Right cardiac atrium (tissue), 5 donors: Measurements from ENCODE around the gene SLC9A8. TPM values are rescaled to one million over a fixed set of nuclear protein-coding genes. Genes with fewer than 3 reads are reported as not detected.

Source experiments
- ATAC-seq, 2 donors: fragments of 200-7000 bp; cut with Tn5 transposase; one replicate each; pipeline versions ENCODE4 v1.8.0 to v1.9.1; 2020; ENCODE audit warnings: moderate library complexity in 2 of 2, mild to moderate bottlenecking in 1 of 2
- DNase-seq, 3 donors: peaks; one replicate each; pipeline ENCODE4 v3.0.0-alpha.2; 2020
- H3K27ac ChIP-seq: one replicate; pipeline ENCODE4 v1.5.1; 2013; ENCODE audit warnings: mild to moderate bottlenecking, low read length, control low read depth, moderate library complexity
- H3K27me3 ChIP-seq: one replicate; pipeline ENCODE4 v1.6.1; 2013; ENCODE audit not compliant: control insufficient read depth, insufficient read depth
- H3K4me1 ChIP-seq: one replicate; pipeline ENCODE4 v1.6.1; 2013; ENCODE audit warnings: low read length; ENCODE audit not compliant: control insufficient read depth, insufficient read depth
- H3K4me3 ChIP-seq: one replicate; pipeline ENCODE4 v1.5.1; 2013; ENCODE audit warnings: low read length, control low read depth
- H3K9me3 ChIP-seq: one replicate; pipeline ENCODE4 v1.6.1; 2013; ENCODE audit warnings: low read length; ENCODE audit not compliant: control insufficient read depth
- WGBS: extraction: QIAGEN DNeasy Blood & Tissue Kit; methylation state at CpG from one replicate; pipeline ENCODE4 v1.1.7; 2013; 5-methylcytosine and 5-hydroxymethylcytosine counted together
- intact Hi-C, 4 donors: fragments of 100-400 bp; cut with DNase I; formaldehyde crosslinking; loops; one replicate each; pipeline versions ENCODE4 v1.11.0 to v1.14.0; 2022 to 2023
- polyA plus RNA-seq: library from polyadenylated mRNA; stranded (reverse); fragments of 200-250 nt; gene quantifications from one replicate; pipeline ENCODE4 v1.2.3, GENCODE V29; 2013
- total RNA-seq, 4 donors: library from RNA; stranded (reverse); fragmentation: NEBNext Ultra II Directional; extraction: Animal tissue kit (Norgen Biotek cat#: 25700); gene quantifications; one replicate each; pipeline ENCODE4 v1.2.1, GENCODE V29; 2021
- donor health status: healthy with polysubstance abuse.
- donor health status: DM: no; HTN: yes; CAD: no.
- donor health status: DM: no; HTN: no; CAD: no.
- donor health status: DM: no; HTN: yes; CAD: no; lungs with severe emphysema.
- donor health status: DM: yes; HTN: yes; CAD: no.

SLC9A8 gene
- total and polyA plus RNA-seq, 5 donors: 6.0 to 7.3 (median 7.2) TPM

DNA sequence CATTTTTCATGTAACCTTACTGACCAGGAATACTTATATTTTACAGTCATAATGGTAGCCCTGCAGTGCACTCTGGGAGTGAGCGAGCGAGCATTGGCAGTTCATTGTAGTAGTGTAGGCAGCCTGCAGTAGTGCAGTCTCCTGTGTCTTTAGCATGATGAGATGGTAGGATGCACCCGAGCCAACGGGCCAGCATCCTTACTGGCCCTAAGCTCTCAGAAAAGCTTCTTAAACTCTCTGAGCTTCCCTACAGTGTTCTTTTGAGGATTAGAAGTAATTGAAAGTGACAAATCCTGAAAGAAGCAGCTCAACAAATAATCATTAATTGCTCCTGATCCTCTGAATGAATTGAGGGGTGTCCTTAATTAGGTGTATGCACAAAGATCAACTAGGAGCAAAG is 20.9 kb downstream of the SLC9A8 start:
- H3K4me3 ChIP-seq: no peak overlapping the region
- no peaks in the 10 kb centered on the region for H3K27me3 ChIP-seq
- no peaks in the 10 kb centered on the region for H3K4me1 ChIP-seq
- DNase-seq (no peak), ATAC-seq (no peak)
- 90% methylated on average over 4 of the region's 4 CpGs for WGBS
- H3K9me3 ChIP-seq: no peaks in the 10 kb centered on the region
- intact Hi-C loops: no loop called here
- no peak overlapping the region for H3K27ac ChIP-seq

DNA sequence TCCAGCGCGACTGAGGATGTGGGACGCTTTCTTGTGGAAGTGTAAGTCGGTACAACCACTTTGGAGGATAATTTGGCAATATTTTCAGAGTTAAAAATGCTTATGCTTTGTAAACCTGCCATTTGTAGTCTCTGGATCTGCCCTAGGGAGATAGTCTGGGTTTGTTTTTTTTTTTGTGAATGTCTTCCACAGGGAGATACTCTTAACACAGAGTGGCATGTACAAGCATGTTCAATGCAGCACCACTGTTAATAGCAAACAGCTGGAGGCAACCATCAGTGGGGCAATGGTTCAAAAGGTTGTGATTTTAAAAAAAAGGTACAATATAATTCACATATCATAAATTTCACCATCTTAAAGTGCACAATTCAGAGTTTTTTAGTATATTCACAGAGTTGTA is 22.4 kb downstream of the SLC9A8 start:
- DNase-seq (no peak), ATAC-seq (no peak)
- Histone ChIP-seq H3K4me3 (no peak overlapping the region), H3K4me1 (no peaks in the 10 kb centered on the region), H3K27ac (no peak overlapping the region), H3K27me3 (no peaks in the 10 kb centered on the region), H3K9me3 (no peaks in the 10 kb centered on the region)
- WGBS: 92% methylated on average over 4 of the region's 4 CpGs
- intact Hi-C loops: no loop called here

DNA sequence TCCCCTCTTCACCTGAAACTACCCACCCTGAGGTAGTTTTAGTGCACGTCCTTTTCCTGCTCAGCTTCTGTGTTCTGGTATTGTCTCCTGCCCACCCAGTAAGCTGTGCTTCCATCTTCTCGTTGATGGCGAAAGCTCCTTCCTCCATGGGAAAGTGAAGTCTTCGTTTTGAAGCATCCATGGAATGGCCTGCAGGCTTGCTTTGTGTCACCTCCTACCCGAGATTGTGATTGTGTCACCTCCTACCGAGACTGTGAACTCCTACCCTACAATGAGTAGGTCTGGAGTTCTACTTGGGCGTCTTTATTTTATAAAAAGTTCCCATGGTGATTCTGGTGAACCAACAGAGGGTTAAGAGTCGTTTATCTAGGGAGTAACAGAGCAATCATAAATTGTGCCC is 25.9 kb downstream of the SLC9A8 start:
- Histone ChIP-seq H3K9me3 (no peaks in the 10 kb centered on the region), H3K4me1 (no peaks in the 10 kb centered on the region), H3K27ac (no peak overlapping the region), H3K4me3 (no peak overlapping the region), H3K27me3 (no peaks in the 10 kb centered on the region)
- intact Hi-C loops: no loop called here
- DNase-seq (no peak), ATAC-seq (no peak)
- WGBS: 68% methylated on average over 8 of the region's 8 CpGs

DNA sequence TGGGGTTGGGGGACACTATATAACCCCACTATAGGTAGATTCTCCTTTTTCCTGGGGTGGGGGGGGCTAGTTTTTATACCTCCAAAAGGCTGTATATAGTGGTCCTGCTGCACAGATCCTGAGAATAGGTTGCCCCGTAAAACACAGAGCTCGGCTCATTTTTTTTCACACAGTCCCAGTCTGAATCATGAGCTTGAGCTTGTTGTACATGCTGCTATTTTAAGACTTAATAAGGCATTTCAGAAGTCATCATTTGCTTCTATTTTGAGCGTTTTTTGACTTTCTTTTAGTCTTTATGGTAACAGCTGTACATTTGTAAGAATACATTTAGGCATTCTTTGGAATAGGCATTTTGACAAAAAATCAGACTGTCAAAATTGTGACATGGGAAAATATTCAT is 30.5 kb downstream of the SLC9A8 start:
- intact Hi-C loops: loop anchor here in 3 of 4 donors (10.0 kb wide), 2 partner anchors 228 to 298 kb away; no protein-coding TSS in a partner anchor
- ATAC-seq: no peak
- DNase-seq: no peak
- H3K9me3 ChIP-seq: no peaks in the 10 kb centered on the region
- no peak overlapping the region for H3K27ac ChIP-seq
- no peaks in the 10 kb centered on the region for H3K27me3 ChIP-seq
- WGBS: 51% methylated on average over 3 of the region's 3 CpGs
- no peak overlapping the region for H3K4me3 ChIP-seq
- H3K4me1 ChIP-seq: peaks cover 1% of the 10 kb centered on the region

DNA sequence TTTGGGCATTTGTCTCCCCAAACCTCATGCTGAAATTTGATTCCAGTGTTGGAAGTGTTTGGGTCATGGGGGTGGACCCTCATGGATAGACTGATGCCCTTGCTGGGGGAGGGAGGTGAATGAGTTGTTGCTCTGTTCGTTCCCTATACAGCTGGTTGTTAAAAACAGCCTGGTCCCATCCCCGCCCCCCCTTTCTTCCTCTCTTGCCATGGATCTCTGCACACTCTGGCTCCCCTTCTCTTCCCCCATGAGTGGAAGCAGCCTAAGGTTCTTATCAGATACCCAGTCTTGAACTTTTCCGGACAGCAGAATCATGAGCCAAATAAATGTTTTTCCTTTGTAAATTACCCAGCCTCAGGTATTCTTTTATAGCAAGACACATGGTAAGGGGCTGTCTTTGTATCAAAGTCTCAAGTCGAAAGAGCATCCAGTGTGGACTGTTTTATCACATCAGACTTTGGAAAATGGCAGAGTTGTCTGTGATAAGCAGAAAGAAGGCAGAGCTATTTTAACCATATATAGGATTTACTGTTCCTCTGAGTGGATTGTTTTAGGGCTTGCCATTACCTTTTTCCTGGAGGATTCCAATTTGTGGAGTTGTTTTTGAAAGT is 31.2 kb downstream of the SLC9A8 start:
- 43% methylated on average over 4 of the region's 4 CpGs for WGBS
- DNase-seq: no peak

DNA sequence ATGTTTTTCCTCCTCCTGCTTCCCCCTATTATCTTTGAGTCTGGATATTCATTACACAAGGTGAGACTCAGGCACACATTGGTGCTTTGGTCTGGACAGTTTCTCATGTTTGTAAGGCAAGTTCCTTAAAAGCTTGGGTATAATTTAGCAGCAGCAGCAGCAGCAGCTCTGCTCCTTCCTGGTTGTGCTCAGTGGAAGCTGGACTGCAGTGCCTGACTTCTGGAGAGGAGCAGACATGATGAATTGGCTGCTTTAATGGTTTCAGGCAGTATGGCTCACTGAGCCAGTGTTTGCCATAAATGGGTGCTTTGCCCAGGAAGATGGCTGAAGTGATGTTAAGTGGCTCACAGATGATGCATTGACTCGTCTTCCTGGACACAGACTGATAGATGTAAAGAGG is 32.4 kb downstream of the SLC9A8 start:
- no peaks in the 10 kb centered on the region for H3K9me3 ChIP-seq
- no peak for ATAC-seq
- H3K4me1 ChIP-seq: peaks cover 1% of the 10 kb centered on the region
- 80% methylated on average over 1 of the region's 1 CpG for WGBS
- intact Hi-C loops: loop anchor here (5.0 to 10.0 kb wide), 4 partner anchors 230 to 300 kb away; no protein-coding TSS in a partner anchor
- H3K27ac ChIP-seq: no peak overlapping the region
- H3K27me3 ChIP-seq: no peaks in the 10 kb centered on the region
- no peak overlapping the region for H3K4me3 ChIP-seq
- DNase-seq: no peak

More for the DNA sequence above, 31.2 kb downstream of the SLC9A8 start:
- no peak overlapping the region for H3K27ac ChIP-seq
- H3K27me3 ChIP-seq: no peaks in the 10 kb centered on the region
- H3K4me3 ChIP-seq: no peak overlapping the region
- intact Hi-C loops: loop anchor here in 3 of 4 donors (10.0 kb wide), 2 partner anchors 229 to 299 kb away; no protein-coding TSS in a partner anchor
- no peaks in the 10 kb centered on the region for H3K9me3 ChIP-seq
- H3K4me1 ChIP-seq: peaks cover 1% of the 10 kb centered on the region
- ATAC-seq: peak; percentile 22 to 29

DNA sequence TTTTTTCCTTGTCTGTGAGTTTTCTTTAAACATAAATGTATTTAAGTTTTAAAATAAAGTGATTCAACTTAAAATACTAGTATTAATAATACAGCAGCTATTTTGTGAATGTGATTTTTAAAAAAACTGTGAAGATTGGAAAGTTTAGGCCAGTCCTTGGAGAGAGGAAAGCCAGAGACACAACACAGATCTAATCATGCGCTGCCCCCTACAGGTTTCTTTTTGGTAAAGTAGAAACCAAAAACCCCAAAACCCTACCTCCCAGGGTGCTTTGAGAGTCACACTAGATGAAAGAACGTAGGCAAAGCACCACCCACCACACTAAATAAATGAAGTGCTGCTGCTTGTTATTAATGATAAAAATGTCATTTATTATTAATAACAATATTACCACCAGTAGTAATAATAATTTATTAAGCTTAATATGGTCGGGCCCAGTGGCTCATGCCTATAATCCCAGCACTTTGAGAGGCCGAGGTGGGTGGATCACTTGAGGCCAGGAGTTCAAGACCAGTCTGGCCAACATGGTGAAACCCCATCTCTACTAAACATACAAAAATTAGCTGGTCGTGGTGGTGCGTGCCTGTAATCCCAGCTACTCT is 33.7 kb downstream of the SLC9A8 start:
- ATAC-seq (peak; percentile 64 to 77), DNase-seq (no peak)
- no peak overlapping the region for H3K27ac ChIP-seq
- peaks cover 5% of the 10 kb centered on the region for H3K4me1 ChIP-seq
- 76% methylated on average over 6 of the region's 6 CpGs for WGBS
- H3K27me3 ChIP-seq: no peaks in the 10 kb centered on the region
- no peak overlapping the region for H3K4me3 ChIP-seq
- no peaks in the 10 kb centered on the region for H3K9me3 ChIP-seq
- intact Hi-C loops: loop anchor here (5.0 to 10.0 kb wide), 4 partner anchors 232 to 302 kb away; no protein-coding TSS in a partner anchor

DNA sequence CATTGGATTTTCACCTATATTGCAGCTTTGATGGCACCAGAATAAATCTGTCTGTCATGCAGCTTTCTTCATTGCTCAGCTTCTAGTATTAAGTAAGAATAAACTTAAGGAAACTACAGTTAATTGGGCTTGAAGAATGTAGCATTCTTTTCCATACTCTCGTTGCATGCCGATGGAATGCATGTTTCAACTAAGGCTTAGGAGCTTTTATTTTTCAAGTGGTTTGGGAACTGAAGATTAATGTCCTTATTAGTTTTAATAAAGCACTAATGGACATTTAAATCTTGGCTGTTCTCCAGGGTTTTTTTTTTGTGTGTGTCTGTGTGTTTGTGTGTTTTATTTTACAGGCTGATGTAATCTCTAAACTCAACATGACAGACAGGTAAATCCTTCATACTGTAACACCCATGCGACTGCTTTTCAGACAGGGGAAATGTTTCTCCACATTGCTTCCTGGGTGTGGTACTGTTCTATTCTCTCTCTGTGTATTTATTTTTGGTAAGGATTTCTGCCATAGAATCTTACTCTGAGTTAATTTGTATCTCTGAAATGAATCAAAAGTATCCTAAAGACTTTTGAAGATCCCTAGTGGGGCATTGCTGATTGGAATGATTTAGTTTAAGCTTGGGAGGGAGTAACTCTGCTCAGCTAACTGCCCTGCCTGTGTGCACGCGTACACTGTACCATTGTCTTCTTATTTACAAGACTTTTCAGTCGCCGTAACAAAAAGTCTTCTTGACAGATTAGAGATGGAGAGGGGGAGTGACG is 38.0 kb downstream of the SLC9A8 start:
- ATAC-seq (peak in 1 of 2 donors; percentile 9), DNase-seq (no peak)
- H3K4me1 ChIP-seq: peaks cover 9% of the 10 kb centered on the region
- 57% methylated on average over 8 of the region's 8 CpGs for WGBS
- no peak overlapping the region for H3K4me3 ChIP-seq
- no peak overlapping the region for H3K27ac ChIP-seq
- intact Hi-C loops: loop anchor here in 1 of 4 donors (5.0 kb wide), 1 partner anchor 308 kb away; no protein-coding TSS in a partner anchor
- no peaks in the 10 kb centered on the region for H3K27me3 ChIP-seq
- no peaks in the 10 kb centered on the region for H3K9me3 ChIP-seq

DNA sequence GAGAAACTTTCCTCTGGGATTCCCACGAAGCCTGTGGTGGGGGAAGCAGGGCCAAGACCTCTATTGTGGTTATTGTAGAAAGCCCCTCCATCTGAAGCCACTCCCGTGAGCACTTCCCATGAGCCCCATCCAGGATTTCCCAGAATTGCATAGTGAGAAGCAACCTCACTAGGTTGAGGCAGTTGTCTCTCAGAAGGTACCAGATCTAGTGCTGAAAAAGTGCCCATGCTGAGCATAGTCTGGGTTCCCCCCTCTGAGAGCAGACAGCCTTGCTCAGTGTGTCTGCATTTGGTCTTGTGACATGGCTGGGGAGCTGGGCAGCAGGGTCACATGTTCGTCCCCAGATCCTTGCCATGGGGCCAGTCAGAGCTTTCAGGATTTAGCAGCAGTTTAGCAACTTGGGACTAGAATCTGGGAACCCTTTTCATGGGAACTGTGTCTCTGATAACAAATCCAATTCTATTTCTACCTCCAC is 38.6 kb downstream of the SLC9A8 start:
- DNase-seq: peak in 1 of 3 donors; percentile 66
- 47% methylated on average over 3 of the region's 3 CpGs for WGBS
- no peaks in the 10 kb centered on the region for H3K9me3 ChIP-seq
- H3K27me3 ChIP-seq: no peaks in the 10 kb centered on the region
- peak; percentile 67 to 70 for ATAC-seq
- H3K4me1 ChIP-seq: peaks cover 9% of the 10 kb centered on the region
- H3K27ac ChIP-seq: peak overlapping the region; percentile 63
- intact Hi-C loops: loop anchor here in 1 of 4 donors (5.0 kb wide), 1 partner anchor 309 kb away; no protein-coding TSS in a partner anchor
- no peak overlapping the region for H3K4me3 ChIP-seq

DNA sequence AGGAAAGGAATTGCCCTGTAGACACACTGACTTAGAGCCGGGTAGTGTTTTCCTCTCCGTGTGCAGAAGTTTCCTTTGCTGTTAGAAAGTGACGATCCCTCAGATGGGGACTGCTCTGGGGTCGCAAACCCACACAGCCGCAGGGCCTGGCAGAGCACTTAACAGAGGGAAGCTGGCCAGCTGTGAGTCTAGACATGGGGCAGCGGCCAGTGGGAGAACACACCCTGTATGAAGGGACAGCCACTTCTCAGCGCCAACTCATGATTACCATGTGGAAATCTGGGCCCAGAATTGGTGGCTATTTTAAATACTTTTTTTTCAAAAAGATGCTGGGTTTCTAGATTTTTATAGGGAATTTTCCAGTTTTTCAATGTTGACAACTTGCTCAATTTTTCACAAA is 39.4 kb downstream of the SLC9A8 start:
- DNase-seq: peak; percentile 47 to 82 (median 71)

More for the DNA sequence above, 39.4 kb downstream of the SLC9A8 start:
- 29% methylated on average over 7 of the region's 7 CpGs for WGBS
- intact Hi-C loops: loop anchor here in 1 of 4 donors (5.0 kb wide), 1 partner anchor 310 kb away; no protein-coding TSS in a partner anchor
- Histone ChIP-seq H3K27ac (peak overlapping the region; percentile 8), H3K4me1 (peaks cover 9% of the 10 kb centered on the region), H3K27me3 (no peaks in the 10 kb centered on the region), H3K9me3 (no peaks in the 10 kb centered on the region), H3K4me3 (no peak overlapping the region)
- peak; percentile 77 to 87 for ATAC-seq
